Measurements from ENCODE around the gene PPP4R1. TPM values are rescaled to one million over a fixed set of nuclear protein-coding genes. Genes with fewer than 3 reads are reported as not detected.

Gene PPP4R1
- total RNA-seq, 2 experiments from 2014 or later = 23.0 to 23.6 TPM

DNA sequence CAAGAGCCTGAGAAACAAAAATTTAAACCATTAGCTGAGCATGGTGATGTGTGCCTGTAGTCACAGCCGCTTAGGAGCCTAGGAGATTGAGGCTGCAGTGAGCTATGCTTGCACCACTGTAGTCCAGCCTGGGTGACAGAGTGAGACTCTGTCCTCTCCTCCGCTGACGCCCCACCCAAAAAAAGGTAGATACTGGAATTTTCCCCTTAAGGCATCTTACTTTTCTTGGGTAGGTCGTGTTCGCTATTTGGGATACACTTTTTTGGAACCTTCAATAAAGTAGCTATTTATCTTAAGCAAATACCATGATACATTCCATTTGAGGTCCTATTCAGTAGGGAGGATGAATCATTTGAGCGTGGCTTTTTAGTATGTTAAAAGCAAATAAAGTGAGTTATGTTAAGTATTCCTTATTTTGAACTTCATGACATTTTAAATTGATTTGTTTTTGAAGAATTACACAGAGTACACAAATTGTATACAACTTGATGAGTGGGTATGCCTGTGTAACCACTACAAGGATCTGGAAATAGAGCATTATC lies 100.3 kb downstream of the PPP4R1 start:
- DNase-seq = no peak
- Mint-ChIP-seq H3K4me3 (no peak overlapping the region), H3K9me3 (no peaks in the 10 kb centered on the region), H3K4me1 (ENCODE audit: low read depth) (no peaks in the 10 kb centered on the region), H3K27ac (no peak overlapping the region), H3K27me3 (ENCODE audit: low read depth) (no peaks in the 10 kb centered on the region), H3K36me3 (ENCODE audit: low read depth) (peaks cover 4% of the 10 kb centered on the region)
- intact Hi-C loops (cut with micrococcal nuclease) = loop anchor here (10.0 kb wide), 1 partner anchor 109 kb away; no protein-coding TSS in a partner anchor
- CTCF ChIA-PET = interaction anchor here (0.6 to 1.7 kb wide), 7 partner anchors 10 to 404 kb away, joined by 3 to 4 read pairs (median 3); no protein-coding TSS in a partner anchor

DNA sequence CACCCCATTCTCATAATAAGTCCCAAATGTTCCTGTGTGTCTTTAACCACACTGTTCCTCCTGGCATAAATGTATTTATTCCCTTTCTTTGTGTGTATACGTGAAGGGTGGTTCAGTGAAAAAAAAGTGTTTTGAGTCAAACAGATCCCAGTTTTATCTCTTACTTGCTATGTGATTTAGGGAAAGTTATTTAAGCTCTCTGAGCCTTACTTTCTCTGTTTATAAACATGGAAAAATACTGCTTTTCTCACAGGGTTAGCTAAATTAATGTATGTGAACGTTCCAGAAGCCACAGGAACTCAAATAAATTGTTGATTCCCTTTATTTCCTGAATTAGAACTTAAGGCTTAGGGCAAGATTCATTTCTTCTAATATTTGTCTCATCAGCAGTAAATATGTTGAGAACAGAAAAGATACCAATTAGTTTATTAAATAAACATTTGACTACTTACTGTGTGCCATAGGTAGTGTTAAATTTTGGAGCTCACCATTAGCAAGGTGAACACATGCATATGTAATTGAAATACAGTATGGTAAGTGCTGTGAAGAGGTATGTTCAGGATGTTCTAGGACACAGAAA lies 105.8 kb downstream of the PPP4R1 start:
- Mint-ChIP-seq H3K27ac (no peak overlapping the region), H3K27me3 (ENCODE audit: low read depth) (no peaks in the 10 kb centered on the region), H3K4me3 (no peak overlapping the region), H3K36me3 (ENCODE audit: low read depth) (no peaks in the 10 kb centered on the region), H3K4me1 (ENCODE audit: low read depth) (peaks cover 16% of the 10 kb centered on the region), H3K9me3 (no peaks in the 10 kb centered on the region)
- intact Hi-C loops (cut with micrococcal nuclease) = no loop called here
- no peak for DNase-seq
- CTCF ChIA-PET = interaction anchor here (0.5 to 1.9 kb wide), 4 partner anchors 8 to 435 kb away, joined by 3 to 9 read pairs (median 4); no protein-coding TSS in a partner anchor

DNA sequence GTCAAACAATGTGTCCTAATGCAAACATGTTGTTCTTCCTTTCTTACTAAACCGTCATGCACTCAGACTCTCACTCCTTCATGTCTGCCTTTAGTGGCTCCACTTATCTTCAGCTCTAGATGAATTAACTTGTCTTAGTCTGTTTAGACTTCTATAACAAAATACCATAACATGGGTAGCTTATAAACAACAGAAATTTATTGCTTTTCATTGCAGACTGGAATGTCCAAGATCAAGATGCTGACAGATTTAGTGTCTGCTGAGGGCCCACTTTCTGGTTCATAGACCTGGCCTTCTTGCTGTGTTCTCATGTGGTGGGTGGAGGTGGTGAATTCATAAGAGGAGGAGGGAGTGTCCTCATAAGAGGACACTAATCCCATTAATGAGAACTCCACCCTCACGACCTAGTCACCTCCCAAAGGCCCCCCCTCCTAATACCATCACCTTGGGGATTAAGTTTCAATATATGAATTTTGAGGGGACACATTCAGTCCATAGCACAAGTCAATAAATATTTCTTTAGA lies 106.7 kb downstream of the PPP4R1 start:
- CTCF ChIA-PET = interaction anchor here (1.1 to 1.9 kb wide), 2 partner anchors 9 to 434 kb away, joined by 4 to 9 read pairs; no protein-coding TSS in a partner anchor
- Mint-ChIP-seq H3K9me3 (peaks cover 7% of the 10 kb centered on the region), H3K27ac (no peak overlapping the region), H3K27me3 (ENCODE audit: low read depth) (no peaks in the 10 kb centered on the region), H3K4me1 (ENCODE audit: low read depth) (peaks cover 16% of the 10 kb centered on the region), H3K4me3 (no peak overlapping the region), H3K36me3 (ENCODE audit: low read depth) (peaks cover 7% of the 10 kb centered on the region)
- intact Hi-C loops (cut with micrococcal nuclease) = no loop called here
- no peak for DNase-seq

DNA sequence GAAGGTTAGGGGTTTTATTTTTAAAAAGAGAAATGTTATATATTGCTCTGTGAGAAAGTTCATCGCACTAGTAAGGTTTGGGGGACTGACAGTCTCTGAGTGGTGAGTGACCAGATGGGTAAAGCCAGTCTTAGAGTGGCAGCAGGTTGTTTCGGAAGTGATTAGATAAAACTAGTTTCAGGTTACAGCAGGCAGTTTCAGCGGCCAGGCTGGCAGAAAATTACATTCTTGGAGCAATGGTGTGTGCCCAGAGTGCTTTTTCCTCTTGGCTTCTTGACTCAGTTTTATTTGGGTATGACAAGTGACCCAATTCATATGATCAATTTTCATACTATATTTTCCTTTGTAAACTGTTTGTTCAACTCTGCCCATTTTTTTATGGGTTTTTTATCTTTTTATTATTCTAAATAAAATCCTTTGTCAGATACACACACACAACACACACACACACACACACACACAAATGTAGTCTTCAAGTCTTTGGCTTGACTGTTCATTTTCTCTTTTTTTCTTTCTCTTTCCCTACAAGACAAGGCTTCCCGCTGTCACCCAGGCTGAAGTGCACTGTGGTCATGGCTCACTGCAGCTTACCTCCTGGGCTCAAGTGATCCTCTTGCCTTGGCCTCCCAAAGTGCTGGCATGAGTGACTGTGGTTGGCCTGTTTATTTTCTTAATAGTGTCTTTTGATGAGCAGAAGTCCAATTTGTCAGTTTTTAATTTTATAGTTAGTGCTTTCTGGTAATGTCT lies 108.1 kb downstream of the PPP4R1 start:
- peaks cover 16% of the 10 kb centered on the region for H3K4me1 Mint-ChIP-seq (ENCODE audit: low read depth)
- no peak overlapping the region for H3K27ac Mint-ChIP-seq
- peaks cover 14% of the 10 kb centered on the region for H3K36me3 Mint-ChIP-seq (ENCODE audit: low read depth)
- intact Hi-C loops (cut with micrococcal nuclease) = no loop called here
- H3K9me3 Mint-ChIP-seq = peaks cover 10% of the 10 kb centered on the region
- H3K27me3 Mint-ChIP-seq (ENCODE audit: low read depth) = no peaks in the 10 kb centered on the region
- no peak for DNase-seq
- no peak overlapping the region for H3K4me3 Mint-ChIP-seq
- CTCF ChIA-PET = interaction anchor here (1.2 to 1.9 kb wide), 2 partner anchors 10 kb away, joined by 3 to 9 read pairs; no protein-coding TSS in a partner anchor

Other genes with a start within 250 kb of the PPP4R1 start
- gene RALBP1, start 139.0 kb downstream of the PPP4R1 start, total RNA-seq = 10 to 100 TPM; 46.9 to 51.1 TPM
- under 1 TPM; 0.38 to 0.89 TPM for gene RAB31, start 93.7 kb upstream of the PPP4R1 start, total RNA-seq